HepG2 (cell line): ENCODE results near the gene FAM24B. TPM values are rescaled to one million over a fixed set of nuclear protein-coding genes. Genes with fewer than 3 reads are reported as not detected.
A peak's percentile ranks its signal among the peaks of the same experiment; 100 is the strongest.

Experiments used
- CBFB ChIP-seq: sonication (generic); formaldehyde crosslinking; IDR thresholded peaks from 2 replicates; pipeline ENCODE4 v1.4.0; 2020; ENCODE audit warnings: missing genetic modification reagents
- CCAR2 ChIP-seq: fragments of 200-400 bp; formaldehyde crosslinking; optimal IDR thresholded peaks from 2 replicates; pipeline ENCODE3; 2018; ENCODE audit warnings: low read depth, mild to moderate bottlenecking, low read length, moderate library complexity
- DMTF1 ChIP-seq: sonication (generic); formaldehyde crosslinking; IDR thresholded peaks from 2 replicates; pipeline ENCODE4 v1.4.0; 2020; ENCODE audit warnings: mild to moderate bottlenecking, missing genetic modification reagents
- FLYWCH1 ChIP-seq: sonication (generic); formaldehyde crosslinking; IDR thresholded peaks from 2 replicates; pipeline ENCODE4 v1.8.1; 2023; ENCODE audit warnings: mild to moderate bottlenecking, missing genetic modification reagents
- KDM1A ChIP-seq: IDR thresholded peaks from 2 replicates; pipeline ENCODE4 v1.6.1; 2016; ENCODE audit warnings: missing compliant biosample characterization
- NBN ChIP-seq: fragments of 450-650 bp; conservative IDR thresholded peaks from 2 replicates; pipeline ENCODE4 v1.6.1; 2017
- POGZ ChIP-seq: sonication (generic); formaldehyde crosslinking; IDR thresholded peaks from 2 replicates; pipeline ENCODE4 v1.4.0; 2020; ENCODE audit warnings: mild to moderate bottlenecking, missing genetic modification reagents
- SNAPC4 ChIP-seq: sonication (generic); formaldehyde crosslinking; IDR thresholded peaks from 2 replicates; pipeline ENCODE4 v1.4.0; 2020; ENCODE audit warnings: mild to moderate bottlenecking, missing genetic modification reagents
- TERF1 ChIP-seq: sonication (generic); formaldehyde crosslinking; IDR thresholded peaks from 2 replicates; pipeline ENCODE4 v1.8.0; 2022; ENCODE audit warnings: mild to moderate bottlenecking, missing genetic modification reagents, moderate library complexity
- ZFP36L2 ChIP-seq: sonication (generic); formaldehyde crosslinking; IDR thresholded peaks from 2 replicates; pipeline ENCODE4 v1.4.0; 2020; ENCODE audit warnings: missing genetic modification reagents
- ZNF281 ChIP-seq: sonication (generic); formaldehyde crosslinking; IDR thresholded peaks from 2 replicates; pipeline ENCODE4 v1.4.0; 2020; ENCODE audit warnings: missing genetic modification reagents, borderline replicate concordance
- ZNF687 ChIP-seq: sonication (generic); formaldehyde crosslinking; IDR thresholded peaks from 2 replicates; pipeline ENCODE4 v1.5.1; 2020; ENCODE audit warnings: mild to moderate bottlenecking, missing genetic modification reagents, moderate library complexity
- ZNF839 ChIP-seq: sonication (generic); formaldehyde crosslinking; IDR thresholded peaks from 2 replicates; pipeline ENCODE4 v1.4.0; 2020; ENCODE audit warnings: missing genetic modification reagents, mild to moderate bottlenecking, borderline replicate concordance
- polyA plus RNA-seq, 8 experiments: library from polyadenylated mRNA; depleted of rRNA in 3 of 8; stranded (reverse) in 7 of 8; unstranded in 1 of 8; fragments of >200 nt; fragmentation: Illumina TruSeq in 4 of 8; extraction: Trizol in 4 of 8; gene quantifications; 2 replicates each; pipeline versions ENCODE4 v1.2.1 to v1.2.3, GENCODE V29; 2011 to 2016; ENCODE audit warnings: low read depth in 4 of 8, missing spikeins in 1 of 8, mixed read lengths in 1 of 8; ENCODE audit not compliant: insufficient read depth in 1 of 8
- total RNA-seq, 5 experiments: library from RNA; depleted of rRNA; stranded (reverse); fragments of >200 nt; fragmentation: Illumina TruSeq; extraction: Trizol; gene quantifications; 2 replicates each; pipeline ENCODE4 v1.2.3, GENCODE V29; 2016; ENCODE audit warnings: low read depth in 1 of 5

FAM24B gene
- total and polyA plus RNA-seq, 2 of the 13 experiments (the other 11 are each of a cell fraction or from before 2014, with no cell fraction given), result 1.9 to 3.0 TPM

- TF ChIP-seq DMTF1 (peak; percentile 98), ZNF281 (peak; percentile 98), FLYWCH1 (peak; percentile 99), TERF1 (CRISPR knock-in tag) (peak; percentile 100), POGZ (CRISPR knock-in tag) (peak; percentile 61), CBFB (peak; percentile 96), ZFP36L2 (CRISPR knock-in tag) (peak; percentile 100), CCAR2 (no peak), KDM1A (CRISPR knock-in tag) (peak; percentile 94), ZNF839 (CRISPR knock-in tag) (peak; percentile 99), SNAPC4 (CRISPR knock-in tag) (peak; percentile 98), NBN (no peak), ZNF687 (CRISPR knock-in tag) (peak; percentile 19; the same call in 1 of the 2 replicates)
These were observed 32.6 kb upstream of the FAM24B start (continued) for GRCh38 chr10:122911889-122912484.
